ENCODE results near the gene ERN1.
A peak's percentile ranks its signal among the peaks of the same experiment; 100 is the strongest.

Gene ERN1

DNA sequence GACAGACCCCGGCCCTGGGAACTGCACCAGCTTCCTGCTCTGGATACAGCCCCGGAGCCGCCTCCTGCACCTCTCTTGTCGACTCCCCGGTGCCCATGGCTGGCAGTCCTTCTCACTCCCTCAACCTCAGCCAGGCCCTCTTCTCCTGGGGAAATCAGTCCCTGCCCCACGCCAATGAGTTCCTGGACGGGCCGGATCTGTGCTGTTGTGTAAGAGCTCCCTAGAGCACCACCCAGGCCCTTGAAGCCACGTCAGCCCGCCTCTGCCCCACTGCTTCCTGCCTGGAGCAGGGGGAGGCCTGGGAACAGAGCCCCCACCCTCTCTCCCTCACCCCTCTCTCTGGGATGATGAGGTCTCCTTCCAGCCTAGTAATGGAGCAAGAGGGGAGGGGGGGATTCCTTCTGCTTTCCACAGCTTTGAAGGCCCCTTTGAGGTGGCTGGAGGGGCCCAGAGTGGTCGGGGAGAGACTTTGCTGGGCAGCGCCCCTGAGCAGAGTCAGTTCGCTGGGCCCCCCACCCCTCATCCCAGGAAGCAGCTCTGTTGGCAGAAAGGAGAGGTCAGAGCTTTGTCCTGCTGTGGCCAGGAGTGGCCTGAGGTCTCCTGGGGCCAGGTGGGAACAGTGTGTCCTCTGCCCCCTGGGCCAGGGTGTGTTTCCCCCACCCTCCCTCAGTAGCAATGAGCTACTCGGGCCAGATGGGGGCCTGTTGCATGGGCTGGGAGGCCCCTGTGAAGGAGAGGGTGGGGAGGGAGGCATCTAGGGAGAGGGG lies 128.0 kb downstream of the ERN1 start:
- DNase-seq: no peak

DNA sequence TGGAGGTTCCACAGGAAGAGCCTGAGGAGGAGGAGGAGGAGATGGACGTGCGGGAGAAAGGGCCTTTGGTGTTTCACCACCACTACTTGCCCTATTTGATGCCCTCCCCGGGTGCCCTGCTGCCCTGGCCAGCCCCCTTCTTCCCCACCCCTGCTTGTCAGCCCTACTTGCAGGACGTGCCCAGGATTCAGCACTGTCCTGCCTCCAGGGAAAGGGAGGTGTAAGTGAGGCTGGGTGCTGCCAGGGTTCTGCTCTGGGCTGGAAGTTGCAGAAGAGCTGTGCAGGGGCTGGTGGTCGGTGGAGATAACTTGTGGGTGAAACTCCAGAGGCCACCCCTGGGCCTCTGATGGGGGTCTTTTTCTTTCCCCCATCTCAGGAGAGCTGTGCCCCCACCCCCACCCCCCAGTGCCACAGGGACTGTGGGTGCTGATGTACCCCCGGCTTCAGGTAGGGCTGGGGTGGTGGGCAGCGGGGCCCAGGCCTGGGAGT lies 128.8 kb downstream of the ERN1 start:
- no peak for DNase-seq

DNA sequence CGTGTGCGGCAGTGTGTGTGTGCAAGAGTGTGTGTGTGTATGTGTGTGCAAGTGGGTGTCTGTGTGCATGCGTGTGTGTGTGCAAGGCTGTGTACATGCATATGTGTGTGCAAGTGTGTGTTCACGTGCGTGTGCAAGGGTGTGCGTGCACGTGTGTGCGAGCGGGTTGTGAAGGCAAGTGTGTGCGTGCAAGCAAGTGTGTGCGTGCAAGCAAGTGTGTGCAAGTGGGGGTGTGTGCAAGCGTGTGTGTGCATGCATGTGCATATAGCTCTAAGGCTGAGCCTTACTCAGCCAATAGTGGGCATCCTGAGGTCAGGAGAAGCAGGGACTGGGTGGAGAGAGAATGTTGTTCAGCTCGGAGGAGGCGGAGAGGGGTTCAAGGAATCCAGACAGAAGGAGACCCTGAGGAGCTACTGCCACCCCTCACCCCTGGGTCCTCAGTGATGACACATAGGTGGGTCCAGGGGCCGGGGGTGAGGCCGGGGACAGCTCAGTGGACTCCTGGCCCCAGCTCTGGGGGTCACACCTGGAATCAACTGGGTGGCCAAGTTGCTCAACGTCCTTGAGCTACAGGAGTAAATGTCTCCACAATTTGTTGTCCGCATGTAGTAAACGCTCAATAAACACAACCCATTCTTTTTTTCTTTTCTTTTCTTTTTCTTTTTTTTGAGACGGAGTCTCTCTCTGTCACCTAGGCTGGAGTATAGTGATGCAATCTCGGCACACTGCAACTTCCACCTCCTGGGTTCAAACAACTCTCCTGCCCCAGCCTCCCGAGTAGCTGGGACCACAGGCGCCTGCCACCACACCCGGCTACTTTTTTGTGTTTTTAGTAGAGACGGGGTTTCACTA lies 130.0 kb downstream of the ERN1 start:
- no peak for DNase-seq

- DNase-seq: no peak
These were observed 130.9 kb downstream of the ERN1 start for GRCh38 chr17:63998721-63999679.

DNA sequence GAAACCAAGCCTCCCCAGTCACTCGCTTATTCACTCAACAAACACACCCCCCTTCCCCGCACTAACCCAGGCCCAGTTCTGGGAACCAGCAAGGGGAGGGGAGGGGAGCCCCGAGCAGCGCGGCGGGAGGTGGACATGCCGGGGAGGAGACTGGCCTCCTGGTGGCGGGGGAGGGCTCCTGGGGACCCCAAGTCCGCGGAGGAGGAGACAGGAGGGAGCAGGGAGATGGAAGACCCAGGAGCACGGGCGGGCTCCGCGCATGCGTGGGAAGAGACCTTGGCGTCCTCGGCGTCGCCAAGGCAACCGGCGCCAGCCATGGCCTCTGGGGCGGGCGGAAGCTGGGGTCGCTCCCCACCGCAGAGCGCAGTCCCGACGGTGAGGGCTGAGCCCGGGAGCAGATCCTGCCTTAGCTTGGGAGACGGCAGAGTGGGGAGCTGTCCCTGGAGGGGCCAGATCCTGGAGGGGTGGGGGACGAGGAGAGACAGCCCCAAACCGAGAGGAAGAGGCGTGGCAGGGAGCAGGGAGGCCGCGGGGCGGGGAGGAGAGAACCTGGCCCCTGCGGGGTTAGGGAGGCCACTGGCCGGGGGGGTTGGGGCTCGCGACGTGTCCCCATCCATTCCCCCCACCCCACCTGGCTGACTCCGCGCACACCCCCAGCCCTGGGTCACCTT lies 131.8 kb downstream of the ERN1 start, which contains the start of gene PRR29:
Gene PRR29, plus strand, starts transcription at position 302 of the 671 bp plus-strand sequence. Its CDS starts 14 bp downstream, at position 316.
- peak; percentile 67 for DNase-seq

DNA sequence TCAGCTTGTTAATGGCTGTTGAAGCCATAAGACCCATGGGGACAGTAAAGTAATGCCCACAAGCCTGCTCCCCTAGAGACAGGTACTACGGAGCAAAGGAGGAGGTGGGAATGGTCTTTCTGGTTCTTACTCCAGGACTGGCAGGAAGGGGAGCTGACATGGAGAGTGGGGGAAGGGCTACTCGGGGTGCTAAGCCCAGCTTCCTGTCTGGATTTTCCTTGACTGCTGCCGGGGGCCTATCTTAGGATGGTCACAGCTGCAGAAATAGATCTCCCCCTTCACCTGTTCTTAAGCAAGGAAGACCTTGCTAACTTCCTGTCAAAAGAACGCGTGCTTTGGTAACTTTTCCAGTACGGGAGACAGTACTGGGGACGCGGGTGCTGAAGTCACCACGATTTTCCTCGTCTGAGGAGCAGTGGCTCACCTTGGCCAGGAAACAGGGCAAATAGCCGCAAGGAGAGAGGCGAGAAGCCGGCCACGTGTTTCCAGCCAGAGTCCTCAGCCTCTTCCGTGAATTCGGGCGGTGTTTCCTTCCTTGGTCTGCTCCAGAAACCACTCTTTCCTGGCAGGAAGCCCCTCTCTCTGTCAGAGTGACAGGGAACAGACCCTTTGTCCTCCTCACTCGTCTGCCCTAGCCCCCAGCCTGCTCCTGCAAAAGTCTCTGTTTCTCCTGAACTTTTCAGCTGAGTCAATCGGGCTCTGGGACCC lies 132.4 kb downstream of the ERN1 start:
- DNase-seq: no peak

DNA sequence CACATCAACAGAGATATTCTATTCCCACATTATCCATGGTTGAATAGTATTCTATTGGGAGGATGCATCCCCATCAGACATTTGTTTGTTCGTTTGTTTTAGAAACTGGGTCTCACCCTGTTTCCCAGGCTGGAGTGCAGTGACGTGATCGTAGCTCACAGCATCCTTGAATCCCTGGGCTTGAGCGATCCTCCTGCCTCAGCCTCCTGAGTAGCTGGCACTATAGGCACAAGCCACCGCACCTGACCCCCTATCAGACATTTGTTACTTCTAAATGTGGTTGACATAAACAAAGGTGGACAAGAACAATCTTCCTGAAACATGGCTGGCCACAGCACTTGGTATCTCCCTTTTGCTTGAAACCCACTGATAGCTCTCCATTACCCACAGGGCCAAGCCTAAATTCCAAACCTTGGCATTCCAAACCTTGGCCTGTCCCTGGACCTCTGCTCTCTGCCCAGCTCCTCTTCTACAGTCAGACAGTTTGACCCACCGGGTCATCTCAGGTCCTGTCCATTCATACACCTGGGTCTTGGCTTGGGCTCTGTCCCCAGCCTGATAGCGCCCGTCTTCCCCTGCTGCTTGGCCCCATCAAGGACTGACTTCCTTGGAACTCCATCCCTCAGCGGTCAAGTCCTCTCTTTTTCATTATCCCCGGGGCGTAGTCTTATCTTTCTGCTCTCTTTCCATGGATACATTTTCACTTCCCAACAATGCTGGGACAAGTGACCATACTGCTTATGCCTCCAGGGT lies 133.3 kb downstream of the ERN1 start:
- no peak for DNase-seq

- no peak for DNase-seq
These were observed 134.3 kb downstream of the ERN1 start for GRCh38 chr17:63995626-63996025.

GRCh38 chr17:63993368-63993985 lies 136.5 kb downstream of the ERN1 start:
- no peak for DNase-seq

GRCh38 chr17:63991611-63992010 lies 138.3 kb downstream of the ERN1 start:
- DNase-seq: no peak

DNA sequence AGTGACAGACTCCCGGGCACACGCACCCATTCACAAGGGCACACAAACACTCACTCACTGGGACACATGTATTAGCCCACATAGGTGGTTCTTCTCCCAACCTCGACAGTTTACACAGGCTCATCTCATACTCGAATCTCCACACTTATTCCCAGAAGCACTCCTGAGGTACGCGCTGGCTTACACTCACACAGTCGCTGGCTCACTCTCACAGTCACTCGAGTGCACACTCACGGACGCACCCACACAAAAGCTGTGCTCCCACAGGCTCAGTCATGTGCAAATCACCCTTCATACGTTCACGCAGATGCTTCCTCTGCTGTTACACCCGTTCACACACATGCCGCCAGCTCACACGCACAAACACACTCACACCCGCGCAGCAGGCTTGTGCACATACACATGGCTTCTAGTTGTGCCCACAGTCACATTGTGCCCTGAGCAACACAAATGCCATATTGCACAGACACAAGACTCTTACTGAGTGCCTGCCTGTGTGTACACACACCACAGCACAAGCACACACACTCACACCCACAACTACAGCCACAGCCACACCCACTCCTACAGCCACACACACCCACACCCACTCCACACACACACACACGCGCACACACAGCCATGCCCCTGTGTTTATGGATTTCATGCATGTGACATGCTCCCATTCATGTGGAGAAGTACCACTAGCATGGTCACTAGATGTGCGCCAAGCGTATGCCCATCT lies 140.2 kb downstream of the ERN1 start:
- no peak for DNase-seq
